GM21737 (cell line): ENCODE data around the gene MFSD1.

Experiments
- ATAC-seq: cut with Tn5 transposase; IDR thresholded peaks from one replicate; pipeline ENCODE4 v1.9.1; 2021; ENCODE audit warnings: mild to moderate bottlenecking, moderate library complexity; ENCODE audit not compliant: unreplicated experiment

The MFSD1 gene

DNA sequence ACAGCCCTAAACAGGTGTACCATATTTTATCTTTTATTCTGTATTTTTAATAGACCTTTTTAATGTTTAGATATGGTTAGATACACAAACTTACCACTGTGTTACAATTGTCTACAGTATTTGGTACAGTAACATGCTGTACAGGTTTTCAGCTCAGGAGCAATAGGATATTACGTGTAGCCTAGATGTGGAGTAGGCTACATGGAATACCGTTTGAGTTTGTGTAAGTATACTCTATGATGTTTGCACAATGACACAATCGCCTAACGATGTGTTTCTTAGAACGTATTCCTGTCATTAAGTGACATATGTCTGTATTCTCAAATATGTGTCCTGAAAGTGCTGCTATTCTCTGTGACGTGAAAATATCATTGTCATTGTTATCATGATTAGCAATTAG, 62.6 kb downstream of the MFSD1 start:
- no peak for ATAC-seq

DNA sequence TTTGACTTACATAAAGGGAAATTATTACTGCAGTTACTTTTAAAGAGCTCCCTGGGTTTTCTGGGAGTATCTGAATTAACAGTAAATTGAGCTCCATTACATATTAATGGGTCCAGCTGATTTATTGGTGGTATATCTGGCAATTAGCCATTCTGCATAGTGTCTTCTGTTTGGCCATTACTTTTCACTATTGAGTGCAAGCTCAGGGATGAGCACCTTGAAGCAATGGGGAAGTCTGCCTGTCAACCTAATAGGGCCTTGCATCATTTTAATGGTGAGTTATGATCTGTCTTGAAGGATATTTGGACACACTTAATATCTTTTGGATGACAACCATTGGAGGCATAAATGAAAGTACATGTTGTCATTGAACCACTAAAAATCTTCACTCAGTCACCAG, 73.8 kb downstream of the MFSD1 start:
- no peak for ATAC-seq
